ENCODE data around the gene LINGO1. TPM values are rescaled to one million over a fixed set of nuclear protein-coding genes. Genes with fewer than 3 reads are reported as not detected.

Gene LINGO1
- total and polyA plus RNA-seq, 4 donors = 0.50 to 1.6 (median 0.75) TPM; not detected in 1

- TF ChIP-seq SP1 (IDR thresholded peaks at IDR 0.05) = no peak
- TF ChIP-seq RAD21 (IDR thresholded peaks at IDR 0.05) = no peak
- TF ChIP-seq MAX (IDR thresholded peaks at IDR 0.05) = no peak
- TF ChIP-seq, protein P1, sequence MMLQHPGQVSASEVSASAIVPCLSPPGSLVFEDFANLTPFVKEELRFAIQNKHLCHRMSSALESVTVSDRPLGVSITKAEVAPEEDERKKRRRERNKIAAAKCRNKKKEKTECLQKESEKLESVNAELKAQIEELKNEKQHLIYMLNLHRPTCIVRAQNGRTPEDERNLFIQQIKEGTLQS (IDR thresholded peaks at IDR 0.05) = no peak
- no peak for TF ChIP-seq JUND (IDR thresholded peaks at IDR 0.05)
- TF ChIP-seq FOXA1 (IDR thresholded peaks at IDR 0.05) = no peak
- no peak for TF ChIP-seq YY1 (IDR thresholded peaks at IDR 0.05)
- TF ChIP-seq RXRA (IDR thresholded peaks at IDR 0.05) = no peak
- TF ChIP-seq, protein P2, sequence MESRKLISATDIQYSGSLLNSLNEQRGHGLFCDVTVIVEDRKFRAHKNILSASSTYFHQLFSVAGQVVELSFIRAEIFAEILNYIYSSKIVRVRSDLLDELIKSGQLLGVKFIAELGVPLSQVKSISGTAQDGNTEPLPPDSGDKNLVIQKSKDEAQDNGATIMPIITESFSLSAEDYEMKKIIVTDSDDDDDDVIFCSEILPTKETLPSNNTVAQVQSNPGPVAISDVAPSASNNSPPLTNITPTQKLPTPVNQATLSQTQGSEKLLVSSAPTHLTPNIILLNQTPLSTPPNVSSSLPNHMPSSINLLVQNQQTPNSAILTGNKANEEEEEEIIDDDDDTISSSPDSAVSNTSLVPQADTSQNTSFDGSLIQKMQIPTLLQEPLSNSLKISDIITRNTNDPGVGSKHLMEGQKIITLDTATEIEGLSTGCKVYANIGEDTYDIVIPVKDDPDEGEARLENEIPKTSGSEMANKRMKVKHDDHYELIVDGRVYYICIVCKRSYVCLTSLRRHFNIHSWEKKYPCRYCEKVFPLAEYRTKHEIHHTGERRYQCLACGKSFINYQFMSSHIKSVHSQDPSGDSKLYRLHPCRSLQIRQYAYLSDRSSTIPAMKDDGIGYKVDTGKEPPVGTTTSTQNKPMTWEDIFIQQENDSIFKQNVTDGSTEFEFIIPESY (IDR thresholded peaks at IDR 0.05) = no peak
- TF ChIP-seq FOXA2 (IDR thresholded peaks at IDR 0.05) = no peak
- no peak for TF ChIP-seq EGR1 (IDR thresholded peaks at IDR 0.05; ENCODE audit: low read depth in 2 of 2)
- TF ChIP-seq, protein P3, sequence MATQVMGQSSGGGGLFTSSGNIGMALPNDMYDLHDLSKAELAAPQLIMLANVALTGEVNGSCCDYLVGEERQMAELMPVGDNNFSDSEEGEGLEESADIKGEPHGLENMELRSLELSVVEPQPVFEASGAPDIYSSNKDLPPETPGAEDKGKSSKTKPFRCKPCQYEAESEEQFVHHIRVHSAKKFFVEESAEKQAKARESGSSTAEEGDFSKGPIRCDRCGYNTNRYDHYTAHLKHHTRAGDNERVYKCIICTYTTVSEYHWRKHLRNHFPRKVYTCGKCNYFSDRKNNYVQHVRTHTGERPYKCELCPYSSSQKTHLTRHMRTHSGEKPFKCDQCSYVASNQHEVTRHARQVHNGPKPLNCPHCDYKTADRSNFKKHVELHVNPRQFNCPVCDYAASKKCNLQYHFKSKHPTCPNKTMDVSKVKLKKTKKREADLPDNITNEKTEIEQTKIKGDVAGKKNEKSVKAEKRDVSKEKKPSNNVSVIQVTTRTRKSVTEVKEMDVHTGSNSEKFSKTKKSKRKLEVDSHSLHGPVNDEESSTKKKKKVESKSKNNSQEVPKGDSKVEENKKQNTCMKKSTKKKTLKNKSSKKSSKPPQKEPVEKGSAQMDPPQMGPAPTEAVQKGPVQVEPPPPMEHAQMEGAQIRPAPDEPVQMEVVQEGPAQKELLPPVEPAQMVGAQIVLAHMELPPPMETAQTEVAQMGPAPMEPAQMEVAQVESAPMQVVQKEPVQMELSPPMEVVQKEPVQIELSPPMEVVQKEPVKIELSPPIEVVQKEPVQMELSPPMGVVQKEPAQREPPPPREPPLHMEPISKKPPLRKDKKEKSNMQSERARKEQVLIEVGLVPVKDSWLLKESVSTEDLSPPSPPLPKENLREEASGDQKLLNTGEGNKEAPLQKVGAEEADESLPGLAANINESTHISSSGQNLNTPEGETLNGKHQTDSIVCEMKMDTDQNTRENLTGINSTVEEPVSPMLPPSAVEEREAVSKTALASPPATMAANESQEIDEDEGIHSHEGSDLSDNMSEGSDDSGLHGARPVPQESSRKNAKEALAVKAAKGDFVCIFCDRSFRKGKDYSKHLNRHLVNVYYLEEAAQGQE (IDR thresholded peaks at IDR 0.05) = no peak
- TF ChIP-seq CTCF (IDR thresholded peaks at IDR 0.05; ENCODE audit: low read depth, low read length, missing input control) = no peak
- TF ChIP-seq NR2F2 (IDR thresholded peaks at IDR 0.05) = no peak
- TF ChIP-seq TAF1 (conservative IDR thresholded peaks at IDR 0.05) = no peak
- no peak for TF ChIP-seq GABPA (IDR thresholded peaks at IDR 0.05 in 1 of 2, conservative IDR thresholded peaks at IDR 0.05 in 1 of 2)
- TF ChIP-seq HNF4A (conservative IDR thresholded peaks at IDR 0.05) = no peak
- no peak for TF ChIP-seq HNF4G (IDR thresholded peaks at IDR 0.05)
- Histone ChIP-seq H3K4me3 (ENCODE audit: low read depth in 1 of 3, low read length in 3 of 3) (no peak overlapping the region), H3K27me3 (ENCODE audit: control insufficient read depth in 4 of 4, insufficient read depth in 4 of 4, low read length in 3 of 4) (peaks cover 0 to 10% (median 0%) of the 10 kb centered on the region in 4 donors), H3K4me1 (ENCODE audit: control insufficient read depth in 4 of 4, insufficient read depth in 4 of 4, low read length in 3 of 4) (no peaks in the 10 kb centered on the region), H3K9ac (ENCODE audit: low read depth in 1 of 2, low read length in 2 of 2) (no peak overlapping the region), H3K27ac (ENCODE audit: low read depth in 1 of 2, low read length in 2 of 2) (no peak overlapping the region), H3K9me3 (ENCODE audit: control insufficient read depth in 4 of 4, low read length in 3 of 4) (no peaks in the 10 kb centered on the region), H3K36me3 (ENCODE audit: control insufficient read depth in 4 of 4, insufficient read depth in 3 of 4, low read depth in 1 of 4, low read length in 3 of 4) (no peaks in the 10 kb centered on the region)
- WGBS = 83% methylated on average over 5 of the region's 5 CpGs
- no peak for DNase-seq (ENCODE audit: low spot score)
Measured at GRCh38 chr15:77675806-77676415, 43.2 kb upstream of the LINGO1 start.

Measured in liver (tissue), 9 donors.